Omental fat pad (tissue), 4 donors: ENCODE results near the gene ZNF236. TPM values are rescaled to one million over a fixed set of nuclear protein-coding genes. Genes with fewer than 3 reads are reported as not detected.

Source experiments
- ATAC-seq: fragments of 150-250 bp; one replicate; pipeline ENCODE4 v1.9.1; 2016; ENCODE audit warnings: mild to moderate bottlenecking, moderate library complexity; ENCODE audit not compliant: low FRiP score
- DNase-seq: peaks from one replicate; pipeline ENCODE4 v3.0.0-alpha.2; 2019; ENCODE audit warnings: low spot score
- CTCF ChIP-seq, 3 donors: fragments of 450-650 bp; IDR thresholded peaks; one replicate each; pipeline ENCODE4 v1.5.1; 2016 to 2017; ENCODE audit warnings: antibody characterized with exemption in 3 of 3, mild to moderate bottlenecking in 3 of 3, moderate library complexity in 2 of 3
- total RNA-seq, 4 donors: library from RNA; depleted of rRNA; stranded (reverse); fragments of >200 nt; gene quantifications; one replicate each; pipeline ENCODE4 v1.1.0, GENCODE V29; 2016

The ZNF236 gene
- total RNA-seq, 4 donors from 2014 or later = 14.3 to 18.0 (median 17.0) TPM

GRCh38 chr18:76905821-76906220 is 83.5 kb downstream of the ZNF236 start:
- ATAC-seq = no peak
- DNase-seq = no peak
- no peak for TF ChIP-seq CTCF (IDR thresholded peaks at IDR 0.05)

- no peak for TF ChIP-seq CTCF (IDR thresholded peaks at IDR 0.05)
Measured at GRCh38 chr18:76908277-76908676, 85.9 kb downstream of the ZNF236 start.

GRCh38 chr18:76909439-76909838 is 87.1 kb downstream of the ZNF236 start:
- no peak for TF ChIP-seq CTCF (IDR thresholded peaks at IDR 0.05)
- no peak for DNase-seq
- no peak for ATAC-seq

More at GRCh38 chr18:76908277-76908676, 85.9 kb downstream of the ZNF236 start:
- no peak for ATAC-seq
- DNase-seq = no peak

- no peak for TF ChIP-seq CTCF (IDR thresholded peaks at IDR 0.05)
- ATAC-seq (no peak), DNase-seq (no peak)
Measured at GRCh38 chr18:76911440-76911839, 89.1 kb downstream of the ZNF236 start.

GRCh38 chr18:76913583-76913982 is 91.2 kb downstream of the ZNF236 start:
- TF ChIP-seq CTCF (IDR thresholded peaks at IDR 0.05) = no peak
- ATAC-seq (no peak), DNase-seq (no peak)

- TF ChIP-seq CTCF (IDR thresholded peaks at IDR 0.05) = no peak
- DNase-seq = no peak
- ATAC-seq = no peak
Measured at GRCh38 chr18:76914314-76914713, 92.0 kb downstream of the ZNF236 start.

- no peak for DNase-seq
- no peak for ATAC-seq
Measured at GRCh38 chr18:76914796-76915195, 92.4 kb downstream of the ZNF236 start.

More at GRCh38 chr18:76914796-76915195, 92.4 kb downstream of the ZNF236 start:
- no peak for TF ChIP-seq CTCF (IDR thresholded peaks at IDR 0.05)
